Subcutaneous preadipocyte (primary cell): ENCODE data around the gene RFPL4AL1. TPM values are rescaled to one million over a fixed set of nuclear protein-coding genes. Genes with fewer than 3 reads are reported as not detected.

ENCODE experiments used
- total RNA-seq: library from RNA; depleted of rRNA; stranded (reverse); fragments of >200 nt; gene quantifications from 2 replicates; pipeline ENCODE4 v1.2.3, GENCODE V29; 2012

The RFPL4AL1 gene
- not detected in 2 replicates for total RNA-seq

DNA sequence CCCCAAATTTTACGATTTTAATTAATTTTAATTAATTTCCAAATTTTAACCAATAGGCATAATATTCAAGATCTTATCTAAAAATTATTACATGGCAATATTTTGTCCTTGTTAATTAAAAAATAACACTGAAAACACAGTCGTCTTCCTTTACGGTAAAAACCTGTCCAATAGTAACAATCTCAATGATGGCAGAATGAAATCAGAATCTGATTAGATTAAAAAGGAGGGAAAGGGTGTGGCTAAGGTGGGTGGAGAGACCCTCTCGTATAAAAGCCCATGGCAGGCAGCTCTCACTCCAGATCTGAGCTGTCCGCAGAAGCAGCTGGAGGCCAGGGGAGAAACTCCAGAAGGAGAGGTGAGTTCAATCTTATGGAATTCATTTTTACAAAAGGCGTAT lies at the start of gene RFPL4AL1:
Gene RFPL4AL1 (plus strand): TSS at position 301 of the 400 bp plus-strand sequence. CDS start 2,687 bp downstream, outside the sequence.

DNA sequence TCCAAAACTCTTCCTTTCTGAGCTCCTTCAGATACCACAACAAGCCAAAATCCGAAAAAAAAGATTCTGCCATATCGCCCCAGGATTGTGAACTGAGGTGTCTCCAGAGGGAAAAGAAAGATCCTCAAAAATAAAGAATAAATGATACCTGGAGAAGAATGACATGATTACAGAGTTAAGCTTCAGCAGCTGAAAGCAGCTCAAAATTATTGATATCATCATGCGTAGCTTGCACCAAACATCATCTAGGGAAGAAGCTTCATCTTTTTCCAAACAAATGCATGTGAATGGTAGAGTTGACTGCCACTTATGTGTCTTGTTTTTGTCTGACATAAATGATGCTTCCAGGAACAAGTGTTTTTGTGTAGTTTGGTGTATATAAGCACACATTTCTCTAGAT lies 30.6 kb upstream of the RFPL4AL1 start, which contains the start of gene NLRP9:
Gene NLRP9 (minus strand): TSS at position 101 of the 400 bp plus-strand sequence. CDS start 28 bp downstream, at position 73.

DNA sequence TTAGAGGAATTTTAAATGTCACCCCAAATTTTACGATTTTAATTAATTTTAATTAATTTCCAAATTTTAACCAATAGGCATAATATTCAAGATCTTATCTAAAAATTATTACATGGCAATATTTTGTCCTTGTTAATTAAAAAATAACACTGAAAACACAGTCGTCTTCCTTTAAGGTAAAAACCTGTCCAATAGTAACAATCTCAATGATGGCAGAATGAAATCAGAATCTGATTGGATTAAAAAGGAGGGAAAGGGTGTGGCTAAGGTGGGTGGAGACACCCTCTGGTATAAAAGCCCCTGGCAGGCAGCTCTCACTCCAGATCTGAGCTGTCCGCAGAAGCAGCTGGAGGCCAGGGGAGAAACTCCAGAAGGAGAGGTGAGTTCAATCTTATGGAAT lies 10.1 kb upstream of the RFPL4AL1 start, which contains the start of gene RFPL4A:
Gene RFPL4A (plus strand): TSS at position 301 of the 400 bp plus-strand sequence. CDS start 2,704 bp downstream, outside the sequence.

Other genes starting within 250 kb of the RFPL4AL1 start
- gene SBK2, start 232.0 kb upstream of the RFPL4AL1 start, total RNA-seq, result not detected in 2 replicates
- 0.37 TPM in 1 of 2 replicates, not detected in the other for gene SBK3, start 223.6 kb upstream of the RFPL4AL1 start, total RNA-seq
- gene ZNF579, start 188.3 kb upstream of the RFPL4AL1 start, total RNA-seq, result 4.3 and 4.4 TPM in 2 replicates
- gene FIZ1, start 169.6 kb upstream of the RFPL4AL1 start, total RNA-seq, result 4.0 and 4.3 TPM in 2 replicates
- 11.9 and 12.5 TPM in 2 replicates for gene ZNF524, start 168.8 kb upstream of the RFPL4AL1 start, total RNA-seq
- gene ZNF865, start 163.5 kb upstream of the RFPL4AL1 start, total RNA-seq, result 1.1 and 1.6 TPM in 2 replicates
- gene ZNF784, start 144.6 kb upstream of the RFPL4AL1 start, total RNA-seq, result 3.1 and 3.7 TPM in 2 replicates
- 3.7 and 5.9 TPM in 2 replicates for gene ZNF580, start 128.1 kb upstream of the RFPL4AL1 start, total RNA-seq
- gene ZNF581, start 125.5 kb upstream of the RFPL4AL1 start, total RNA-seq, result 20.3 and 31.6 TPM in 2 replicates
- 3.3 and 5.9 TPM in 2 replicates for gene CCDC106, start 120.9 kb upstream of the RFPL4AL1 start, total RNA-seq
- gene U2AF2, start 114.1 kb upstream of the RFPL4AL1 start, total RNA-seq, result 88.9 and 115 TPM in 2 replicates
- 25.8 and 29.8 TPM in 2 replicates for gene EPN1, start 93.9 kb upstream of the RFPL4AL1 start, total RNA-seq
- gene NLRP9, start 30.7 kb upstream of the RFPL4AL1 start, total RNA-seq, result not detected in 2 replicates
- not detected in 2 replicates for gene RFPL4A, start 10.0 kb upstream of the RFPL4AL1 start, total RNA-seq
- gene NLRP11, start 62.9 kb downstream of the RFPL4AL1 start, total RNA-seq, result not detected in 2 replicates
- not detected in 2 replicates for gene NLRP4, start 67.4 kb downstream of the RFPL4AL1 start, total RNA-seq
- not detected in 2 replicates for gene NLRP13, start 163.2 kb downstream of the RFPL4AL1 start, total RNA-seq
- gene NLRP8, start 178.7 kb downstream of the RFPL4AL1 start, total RNA-seq, result not detected in 2 replicates
- gene NLRP5, start 217.7 kb downstream of the RFPL4AL1 start, total RNA-seq, result not detected in 2 replicates